Heart left ventricle (tissue), 13 donors: ENCODE measurements around the gene MNX1.

Experiments
- POLR2A ChIP-seq, 2 donors: fragments of 450-650 bp; IDR thresholded peaks; one replicate each; pipeline ENCODE4 v1.6.1; 2017; ENCODE audit warnings: antibody characterized with exemption in 2 of 2, mild to moderate bottlenecking in 2 of 2, moderate library complexity in 2 of 2
- TF ChIP-seq, protein P1 (sequence below), 12 donors: fragments of 200-600 bp; sonication (generic) in 4 of 12; IDR thresholded peaks; one replicate each; pipeline versions ENCODE4 v1.5.0 to v1.8.0; 2018 to 2022; ENCODE audit warnings: antibody characterized with exemption in 12 of 12, mild to moderate bottlenecking in 5 of 12
- donor health status: ischemic (EF 13 %, LVEDD 7.1; RV severe dilation, severe dysfunction).
- donor health status: DM: no; HTN: yes; CAD: no.
- donor health status: DM: no; HTN: no; CAD: no.
- donor health status: ischemic (EF 25% LVEDD 6.9; RV normal size, moderate dysfunction).
- donor health status: ischemic (EF 25% LVEDD 5.7; RV mildly dilated, moderate dysfunction).
- donor health status: ischemic (EF 35%, LVEDD 5.7; RV mildly dilated, moderate dysfunction).
- donor health status: nonischemic (EF 11% LVEDD 7.7; RV severe dilation, severe dysfunction).
- donor health status: DM: yes; HTN: yes; CAD: no.
- donor health status: PGD.
- donor health status: ischemic (EF 29% LVEDD 5.4; RV normal size, mild dysfunction).
- donor health status: nonischemic (EF 23%, LVEDD 6.1; RV moderate dilation, normal function).

DNA sequence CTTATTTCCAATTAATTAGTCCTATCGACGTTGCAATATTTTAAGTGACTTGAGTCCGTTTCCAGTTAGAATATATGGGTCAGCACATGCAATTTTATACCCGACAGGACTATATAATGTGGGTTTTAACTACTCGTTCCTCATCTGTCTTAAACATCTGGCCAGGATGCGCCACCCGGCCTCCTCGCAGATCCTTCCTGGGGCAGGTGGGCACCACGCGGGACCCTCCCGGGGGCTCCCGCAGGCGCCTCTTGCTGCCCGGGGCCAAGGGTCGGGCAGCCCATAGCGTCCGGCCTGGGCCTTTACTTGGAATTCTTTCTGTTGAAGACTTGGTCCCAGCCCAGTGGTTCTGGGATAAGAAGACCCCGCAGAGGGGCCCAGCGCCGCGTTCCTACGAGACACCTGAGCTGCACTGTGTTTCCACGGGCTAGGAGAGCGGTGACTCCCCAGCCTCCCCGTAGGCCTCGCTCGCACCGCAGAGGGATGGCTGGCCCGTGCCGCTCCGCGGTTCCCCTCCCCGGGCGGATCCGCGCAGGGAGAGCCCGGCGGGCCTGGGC lies 10.1 kb upstream of the MNX1 start:
- TF ChIP-seq, protein P1, sequence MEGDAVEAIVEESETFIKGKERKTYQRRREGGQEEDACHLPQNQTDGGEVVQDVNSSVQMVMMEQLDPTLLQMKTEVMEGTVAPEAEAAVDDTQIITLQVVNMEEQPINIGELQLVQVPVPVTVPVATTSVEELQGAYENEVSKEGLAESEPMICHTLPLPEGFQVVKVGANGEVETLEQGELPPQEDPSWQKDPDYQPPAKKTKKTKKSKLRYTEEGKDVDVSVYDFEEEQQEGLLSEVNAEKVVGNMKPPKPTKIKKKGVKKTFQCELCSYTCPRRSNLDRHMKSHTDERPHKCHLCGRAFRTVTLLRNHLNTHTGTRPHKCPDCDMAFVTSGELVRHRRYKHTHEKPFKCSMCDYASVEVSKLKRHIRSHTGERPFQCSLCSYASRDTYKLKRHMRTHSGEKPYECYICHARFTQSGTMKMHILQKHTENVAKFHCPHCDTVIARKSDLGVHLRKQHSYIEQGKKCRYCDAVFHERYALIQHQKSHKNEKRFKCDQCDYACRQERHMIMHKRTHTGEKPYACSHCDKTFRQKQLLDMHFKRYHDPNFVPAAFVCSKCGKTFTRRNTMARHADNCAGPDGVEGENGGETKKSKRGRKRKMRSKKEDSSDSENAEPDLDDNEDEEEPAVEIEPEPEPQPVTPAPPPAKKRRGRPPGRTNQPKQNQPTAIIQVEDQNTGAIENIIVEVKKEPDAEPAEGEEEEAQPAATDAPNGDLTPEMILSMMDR (IDR thresholded peaks at IDR 0.05), result no peak
- TF ChIP-seq POLR2A (IDR thresholded peaks at IDR 0.05), result no peak
